Epidermal melanocyte (primary cell): ENCODE data around the gene KHDC1L.
"Not testable (repeated sequence)": the region's sequence is repeated elsewhere in the genome, so short reads cannot be mapped to it uniquely, and the experiment has no call there.

ENCODE experiments used
- DNase-seq: peaks from one replicate; pipeline ENCODE4 v3.0.0; 2011; ENCODE audit warnings: low spot score; ENCODE audit not compliant: insufficient read length

Gene KHDC1L

GRCh38 chr6:73225396-73225795 lies at the start of gene KHDC1L:
TSS of gene KHDC1L (minus strand) at chr6:73225496. CDS start at chr6:73225408, 88 bp downstream.
- no peak for DNase-seq

GRCh38 chr6:73269296-73269695 lies 44.0 kb upstream of the KHDC1L start:
- not testable (repeated sequence) for DNase-seq

- DNase-seq = not testable (repeated sequence)
Measured at GRCh38 chr6:73268896-73269295, 43.6 kb upstream of the KHDC1L start.

DNA sequence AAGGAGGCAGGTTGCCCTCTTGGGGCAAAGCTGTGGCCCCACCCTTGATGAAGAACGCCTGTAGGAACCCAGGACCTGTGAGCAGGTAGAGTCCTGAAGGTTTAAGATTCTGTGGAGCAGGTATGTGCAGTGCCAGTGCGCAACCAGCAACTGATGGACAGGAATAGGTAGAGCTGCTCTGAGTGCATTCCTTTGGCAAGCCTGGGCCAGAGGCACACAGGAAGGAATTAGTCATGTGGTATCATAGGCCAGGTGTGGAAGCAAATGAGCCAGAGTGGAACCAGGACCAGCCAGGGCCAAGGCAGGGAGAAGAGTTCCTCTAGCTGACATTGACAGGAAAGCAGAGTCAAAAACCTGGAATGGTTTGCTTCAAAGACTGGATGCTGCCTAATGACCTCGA lies 39.1 kb upstream of the KHDC1L start:
- DNase-seq = no peak

DNA sequence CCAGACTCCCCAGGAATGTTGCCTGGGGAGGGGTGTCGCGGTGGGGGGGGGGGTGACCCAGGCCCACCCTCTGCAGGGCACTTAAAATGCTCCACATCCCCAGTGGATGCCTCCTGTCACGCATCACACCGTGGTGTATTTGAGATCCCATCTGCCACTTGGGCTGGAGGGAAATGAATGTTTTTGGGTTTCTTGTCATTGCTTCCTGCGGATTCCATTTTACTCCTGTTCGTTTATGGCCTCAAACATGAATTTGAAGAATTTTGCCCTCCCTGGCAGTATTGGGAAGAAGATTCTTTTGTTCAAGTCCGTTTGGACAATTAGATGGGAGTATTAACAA lies 38.2 kb upstream of the KHDC1L start:
- no peak for DNase-seq

- peak; percentile 71 for DNase-seq
Measured at GRCh38 chr6:73262671-73263569, 37.6 kb upstream of the KHDC1L start, which contains the start of gene KHDC1. TSS of gene KHDC1 (minus strand) at chr6:73263196. CDS start at chr6:73242517, 20,679 bp downstream.

DNA sequence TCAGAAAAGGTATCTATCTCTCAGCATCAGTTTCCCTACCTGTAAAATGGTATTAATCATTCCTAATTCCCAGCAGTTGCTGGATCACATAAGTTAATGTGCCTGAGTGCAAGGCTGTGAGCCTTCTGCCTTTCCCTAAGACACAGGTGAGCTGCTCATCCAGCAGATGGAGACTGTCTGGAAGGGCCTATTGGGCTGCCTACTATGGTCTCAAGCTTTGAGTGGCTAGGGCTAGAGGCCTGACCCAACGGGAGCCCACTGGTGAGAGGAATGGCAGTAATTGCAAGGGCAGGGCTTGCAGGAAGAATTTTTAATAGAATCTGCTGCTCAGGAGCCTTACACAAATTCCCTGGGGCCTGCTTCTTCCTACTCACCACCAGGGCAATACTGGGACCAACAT lies 33.4 kb upstream of the KHDC1L start:
- no peak for DNase-seq

DNA sequence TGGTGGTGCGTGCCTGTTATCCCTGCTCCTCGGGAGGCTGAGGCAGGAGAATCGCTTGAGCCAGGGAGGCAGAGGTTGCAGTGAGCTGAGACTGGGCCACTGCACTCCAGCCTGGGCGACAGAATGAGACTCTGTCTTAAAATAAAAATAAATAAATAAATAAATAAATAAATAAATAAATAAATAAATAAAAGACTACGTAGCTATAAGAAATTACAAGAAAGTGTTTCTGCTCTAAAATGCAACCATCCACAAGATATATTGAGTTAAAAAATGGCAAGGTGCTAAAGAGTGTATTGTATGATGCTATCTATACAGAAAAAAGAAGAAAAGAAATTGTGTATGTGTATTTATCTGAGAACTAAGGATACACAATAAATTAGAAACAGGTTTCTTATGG lies 29.0 kb upstream of the KHDC1L start:
- DNase-seq = not testable (repeated sequence)

DNA sequence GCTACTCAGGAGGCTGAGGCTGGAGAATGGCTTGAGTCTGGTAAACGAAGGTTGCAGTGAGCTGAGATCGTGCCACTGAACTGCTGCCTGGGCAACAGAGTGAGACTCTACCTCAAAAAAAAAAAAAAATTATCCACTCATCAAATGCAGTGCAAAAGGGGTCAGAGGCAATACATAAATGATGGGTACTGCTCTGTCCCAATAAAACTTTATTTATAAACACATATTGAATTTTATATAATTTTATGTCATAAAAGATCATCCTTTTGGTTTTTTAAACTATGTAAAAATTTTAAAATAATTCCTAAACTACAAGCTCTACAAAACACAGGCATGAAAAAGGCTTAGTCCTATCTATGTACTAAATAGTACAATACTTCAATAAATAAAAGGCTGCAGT lies 27.4 kb upstream of the KHDC1L start:
- DNase-seq = no peak

DNA sequence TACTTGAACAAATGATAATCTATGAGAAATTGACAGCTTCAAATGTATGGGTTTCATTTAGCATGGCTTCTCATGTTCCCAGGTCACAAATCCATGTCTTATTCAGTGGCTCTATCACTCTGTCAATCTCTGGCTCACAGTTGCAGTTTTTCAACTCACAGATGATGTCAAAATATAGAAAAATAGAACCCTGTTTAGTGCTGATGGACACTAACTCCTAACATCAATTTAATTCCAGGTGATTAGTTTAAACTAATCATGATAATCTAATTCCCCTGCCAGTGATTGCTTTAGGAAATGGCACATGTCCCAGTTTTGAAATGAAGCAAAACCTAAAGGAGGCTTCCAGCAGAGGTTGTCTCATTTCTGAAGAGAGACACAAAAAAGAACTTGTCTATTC lies 24.7 kb upstream of the KHDC1L start:
- DNase-seq = no peak

DNA sequence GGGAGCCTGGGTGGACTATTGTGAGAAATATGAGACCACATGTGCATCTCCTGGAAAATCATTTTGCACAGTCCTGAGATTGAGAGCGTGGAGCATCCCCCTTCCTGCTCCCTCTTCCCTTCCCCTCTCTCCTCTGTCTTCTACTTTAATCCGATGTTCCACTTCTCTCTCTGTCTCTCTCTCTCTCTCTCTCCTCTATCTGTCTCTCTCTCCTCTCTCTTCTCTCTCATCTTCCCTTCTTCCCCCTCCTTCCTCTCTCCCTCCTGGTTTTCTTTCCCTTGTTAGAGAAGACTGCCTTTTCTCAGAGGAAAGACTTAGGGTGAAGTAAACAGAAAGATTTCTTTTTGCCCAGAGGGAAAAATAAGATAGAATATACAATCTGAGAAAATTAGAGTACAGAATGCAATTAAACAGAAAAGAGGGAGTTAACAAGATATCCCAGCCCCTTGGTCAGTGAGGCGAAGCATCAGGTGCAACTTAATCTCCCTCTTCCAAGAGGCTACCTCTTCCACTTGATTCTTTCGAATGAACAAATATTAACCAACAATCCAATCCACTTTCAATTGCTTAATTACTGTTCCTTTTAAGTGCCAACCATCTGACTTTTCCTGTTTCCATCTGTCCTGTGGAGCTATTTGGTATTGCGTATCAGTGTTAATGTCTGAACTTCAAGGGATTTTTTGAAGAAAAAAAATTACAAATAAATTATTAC lies 23.1 kb upstream of the KHDC1L start:
- DNase-seq = no peak

DNA sequence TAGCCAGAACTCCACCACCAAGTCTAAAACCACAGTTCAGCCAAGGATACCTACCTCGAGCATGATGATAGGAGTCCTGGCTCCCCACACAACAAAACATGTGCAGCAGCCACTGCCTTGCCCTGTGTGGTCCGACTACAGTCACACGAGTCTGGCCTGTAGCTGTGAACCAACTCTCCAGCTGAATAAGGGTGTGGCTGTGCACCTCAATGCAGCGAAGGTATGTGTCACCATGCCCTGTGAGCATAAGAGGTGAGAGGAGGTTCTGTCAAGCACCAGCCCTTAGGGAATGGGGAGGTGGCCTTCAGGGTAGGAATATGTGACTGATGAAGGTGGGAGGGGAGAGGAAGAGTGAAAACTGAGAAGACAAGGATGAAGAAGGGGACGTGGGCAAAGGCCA lies 16.7 kb upstream of the KHDC1L start:
- no peak for DNase-seq

DNA sequence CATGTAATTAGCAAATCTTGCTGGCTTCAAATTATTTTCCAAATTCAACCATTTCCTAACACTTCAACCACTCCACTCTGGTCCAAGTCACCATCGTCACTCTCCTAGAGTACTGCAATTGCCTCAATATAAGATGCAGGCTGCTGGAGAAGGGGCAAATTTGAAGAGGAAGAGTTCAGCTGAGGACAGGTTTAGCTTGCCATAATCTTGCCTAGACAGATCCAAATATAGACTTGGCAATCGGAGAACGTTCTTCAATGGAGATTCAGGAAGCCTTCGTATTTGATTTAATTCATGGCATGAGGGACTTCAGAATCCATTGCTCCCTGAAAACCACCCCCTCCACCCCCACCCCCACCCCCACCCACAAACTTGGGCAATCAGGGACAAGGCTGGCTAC lies 15.4 kb upstream of the KHDC1L start:
- DNase-seq = no peak

DNA sequence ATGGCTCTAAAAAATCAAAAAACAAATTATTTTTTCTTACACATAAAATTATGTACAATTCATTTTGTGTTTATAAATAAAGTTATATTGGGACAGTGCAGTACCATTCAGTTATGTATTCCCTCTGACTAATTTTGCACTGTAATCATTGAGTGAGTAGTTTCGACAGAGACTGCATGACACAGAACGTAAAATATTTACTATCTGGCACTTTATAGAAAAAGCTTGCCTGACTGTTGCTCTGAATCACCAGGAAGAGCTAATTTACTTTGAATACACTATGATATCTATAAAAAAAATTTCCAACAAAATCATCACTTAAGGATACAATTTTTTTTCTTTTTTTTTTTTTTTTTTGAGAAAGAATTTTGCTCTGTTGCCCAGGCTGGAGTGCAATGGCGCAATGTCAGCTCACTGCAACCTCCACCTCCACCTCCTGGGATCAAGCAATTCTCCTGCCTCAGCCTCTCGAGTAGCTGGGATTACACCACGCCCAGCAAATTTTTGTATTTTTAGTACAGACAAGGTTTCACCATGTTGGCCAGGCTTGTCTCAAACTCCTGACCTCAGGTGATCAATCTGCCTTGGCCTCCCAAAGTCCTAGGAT lies 11.0 kb upstream of the KHDC1L start:
- DNase-seq = no peak

DNA sequence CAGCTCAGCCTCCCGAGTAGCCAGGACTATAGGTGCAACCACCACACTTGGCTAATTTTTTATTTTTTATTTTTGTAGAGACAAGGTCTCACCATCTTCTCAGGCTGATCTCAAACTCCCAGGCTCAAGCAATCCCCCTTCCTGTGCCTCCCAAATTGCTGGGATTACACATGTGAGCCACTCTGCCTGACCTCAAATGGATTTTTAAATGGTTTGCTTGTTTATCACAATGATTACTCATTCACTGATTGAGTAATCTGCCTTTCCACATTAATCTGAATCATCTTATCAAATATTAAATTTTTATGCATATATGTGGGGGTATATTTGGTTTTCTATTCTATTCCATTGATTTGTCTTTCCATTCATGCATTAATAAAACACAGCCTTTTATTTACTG lies 9.4 kb upstream of the KHDC1L start:
- no peak for DNase-seq

DNA sequence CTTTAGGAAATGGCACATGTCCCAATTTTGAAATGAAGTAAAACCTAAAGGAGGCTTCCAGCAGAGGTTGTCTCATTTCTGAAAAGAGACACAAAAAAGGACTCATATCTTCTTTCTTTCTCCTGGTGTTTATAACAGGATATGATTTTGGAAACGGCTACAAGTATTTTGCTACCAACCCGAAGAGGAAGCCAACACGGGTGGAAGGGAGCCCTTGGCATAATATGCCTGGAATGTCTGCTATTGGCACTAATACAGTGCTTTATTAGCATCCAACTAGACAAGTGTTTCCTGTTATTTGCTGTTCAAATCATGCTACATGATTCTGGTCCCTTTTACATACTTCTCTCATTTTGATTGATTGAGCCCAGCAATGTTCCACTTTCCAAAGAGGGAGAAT lies 8.7 kb upstream of the KHDC1L start:
- DNase-seq = not testable (repeated sequence)

DNA sequence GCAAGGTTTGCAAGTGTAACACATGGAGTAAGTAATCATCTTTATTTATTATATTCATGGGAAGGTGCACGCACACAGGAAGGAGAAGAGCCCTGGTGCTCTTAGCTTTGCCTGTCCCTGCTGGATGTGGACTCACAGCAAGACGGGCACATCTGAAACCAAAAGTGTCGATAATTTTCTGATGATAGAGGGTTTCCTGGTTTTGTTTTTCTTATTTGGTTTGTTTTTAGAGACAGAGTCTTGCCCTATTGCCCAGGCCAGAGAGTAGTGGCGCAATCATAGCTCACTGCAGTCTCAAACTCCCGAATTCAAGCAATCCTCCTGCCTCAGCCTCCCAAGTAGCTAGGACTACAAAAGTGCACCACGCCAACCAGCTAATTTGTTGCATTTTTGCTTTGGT lies 7.8 kb upstream of the KHDC1L start:
- DNase-seq = no peak

DNA sequence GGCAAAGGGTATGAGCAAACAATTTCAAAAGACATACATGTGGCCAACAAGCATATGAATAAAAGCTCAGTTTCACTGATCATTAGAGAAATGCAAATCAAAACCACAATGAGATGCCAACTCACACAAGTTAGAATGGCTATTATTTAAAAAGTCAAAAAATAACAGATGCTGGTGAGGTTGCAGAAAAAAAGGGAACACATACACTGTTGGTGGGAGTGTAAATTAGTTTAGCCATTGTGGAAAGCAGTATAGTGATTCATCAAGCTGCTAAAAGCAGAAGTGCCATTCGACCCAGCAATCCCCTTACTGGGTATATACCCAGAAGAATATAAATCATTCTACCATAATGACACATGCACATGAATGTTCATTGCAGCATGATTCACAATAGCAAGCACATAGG lies 6.7 kb upstream of the KHDC1L start:
- no peak for DNase-seq

DNA sequence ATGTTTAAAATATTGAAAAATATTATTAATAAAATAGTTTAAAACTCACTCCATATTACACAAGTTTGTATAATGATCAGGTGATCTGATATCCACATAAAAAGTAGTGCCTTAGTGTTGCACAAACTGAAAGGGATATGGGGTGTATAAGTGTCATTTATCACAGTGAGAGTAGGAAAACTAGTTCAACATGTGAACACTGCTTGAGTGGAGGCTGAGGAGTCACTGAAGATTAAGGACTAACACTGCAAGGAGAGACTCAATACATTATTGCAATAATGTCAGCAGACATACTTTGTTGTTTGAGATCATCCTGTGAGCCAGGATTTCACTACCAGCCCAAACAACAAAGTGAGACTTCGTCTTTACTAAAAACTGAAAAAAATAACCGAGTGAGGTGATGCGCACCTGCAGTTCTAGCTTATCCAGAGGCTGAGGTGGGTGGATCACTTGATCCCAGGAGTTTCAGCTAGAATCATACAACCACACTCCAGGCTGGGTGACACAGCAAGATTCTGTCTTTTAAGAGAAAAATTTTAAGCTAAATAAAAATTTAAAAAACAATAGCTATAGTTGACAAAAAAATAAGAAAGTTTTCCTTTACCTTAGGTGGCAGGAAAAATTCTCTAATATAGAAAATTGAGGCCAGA lies 2.4 kb upstream of the KHDC1L start:
- no peak for DNase-seq

- DNase-seq = no peak
Measured at GRCh38 chr6:73216859-73217258, 8.4 kb downstream of the KHDC1L start.

- no peak for DNase-seq
Measured at GRCh38 chr6:73209117-73209516, 16.2 kb downstream of the KHDC1L start.
